Activated CD4-positive, alpha-beta T cell treated with anti-CD3 and anti-CD28 coated beads, Interleukin-2, amount 10 ng/mL, durations not matched to agents 7 days and 5 days (primary cell): ENCODE data around the gene RAD51B. TPM values are rescaled to one million over a fixed set of nuclear protein-coding genes. Genes with fewer than 3 reads are reported as not detected.

Experiments used
- CTCF ChIA-PET: fragments of 350-600 bp; sonication (Branson Sonifier 250); formaldehyde crosslinking; loops from one replicate; lab custom pipeline; 2021; ENCODE audit warnings: antibody characterized with exemption; lab: Charles Lee
- POLR2A ChIA-PET: fragments of 350-600 bp; sonication (Branson Sonifier 250); formaldehyde crosslinking; loops from one replicate; lab custom pipeline; 2021; ENCODE audit warnings: antibody characterized with exemption; lab: Charles Lee
- DNase-seq: peaks from one replicate; pipeline ENCODE4 v3.0.0-alpha.2; 2020
- H3K27ac Mint-ChIP-seq: one replicate; pipeline ENCODE4 v1.8.0; 2021; ENCODE audit warnings: mild to moderate bottlenecking, moderate library complexity, mixed read lengths
- H3K27me3 Mint-ChIP-seq: one replicate; pipeline ENCODE4 v1.8.0; 2021; ENCODE audit warnings: mixed read lengths
- H3K36me3 Mint-ChIP-seq: one replicate; pipeline ENCODE4 v1.8.0; 2021; ENCODE audit warnings: low read depth, mixed read lengths
- H3K4me1 Mint-ChIP-seq: one replicate; pipeline ENCODE4 v1.8.0; 2021; ENCODE audit warnings: mixed read lengths
- H3K4me3 Mint-ChIP-seq: one replicate; pipeline ENCODE4 v1.8.0; 2021; ENCODE audit warnings: mild to moderate bottlenecking, moderate library complexity, mixed read lengths
- H3K9me3 Mint-ChIP-seq: one replicate; pipeline ENCODE4 v1.8.0; 2021; ENCODE audit warnings: mixed read lengths
- total RNA-seq, 2 experiments: library from RNA; stranded (reverse); gene quantifications; one replicate each; pipeline ENCODE4 v1.2.3, GENCODE V29; 2021

The RAD51B gene
- total RNA-seq, 2 experiments from 2014 or later: 20.6 to 30.3 TPM

DNA sequence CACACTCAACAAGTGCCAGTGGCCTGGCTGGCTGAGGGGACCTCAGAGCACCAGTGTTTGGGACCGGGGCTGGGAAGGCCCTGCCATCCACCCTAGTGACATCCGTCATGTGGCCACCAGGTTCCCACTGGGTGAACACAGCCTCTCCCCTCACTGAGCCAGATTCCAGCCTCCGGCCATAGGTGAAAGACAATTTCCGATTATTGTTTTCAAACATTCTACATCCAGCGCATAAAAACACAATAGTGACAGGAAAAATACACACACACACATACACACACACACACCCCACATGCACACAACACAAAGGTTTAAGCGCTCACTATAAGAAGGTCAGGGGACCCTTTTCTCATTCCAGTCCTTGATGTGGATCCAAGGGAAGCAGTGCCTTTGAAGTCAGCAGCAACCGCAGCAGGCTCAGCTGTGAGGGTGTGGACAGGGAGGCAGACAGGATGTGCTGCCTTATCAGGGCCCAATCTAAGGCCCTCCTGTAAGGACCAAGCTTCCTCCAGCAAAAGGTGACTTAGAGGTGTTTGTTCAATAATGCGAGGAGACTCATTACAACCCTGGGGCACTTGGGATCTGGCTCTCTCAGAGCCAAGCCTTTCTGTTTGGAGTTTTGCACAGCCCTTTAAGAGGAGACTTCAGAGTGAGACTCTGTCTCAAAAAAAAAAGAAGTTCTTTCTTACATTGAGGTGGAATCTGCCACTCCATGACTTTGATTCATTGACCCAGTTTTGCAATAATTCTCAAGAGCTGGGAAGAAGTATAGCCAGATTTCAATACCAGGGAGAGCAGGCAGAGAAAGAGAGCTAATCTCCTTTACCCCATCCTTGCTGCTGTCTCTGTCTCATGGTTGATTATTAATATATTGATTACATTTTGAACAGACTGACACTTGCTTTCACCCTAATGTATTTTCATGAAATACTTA lies 745.5 kb downstream of the RAD51B start:
- Mint-ChIP-seq H3K27me3 (no peaks in the 10 kb centered on the region), H3K9me3 (peaks cover 2% of the 10 kb centered on the region), H3K36me3 (peaks cover 2% of the 10 kb centered on the region), H3K27ac (peak overlapping the region; percentile 67), H3K4me1 (peaks cover 26% of the 10 kb centered on the region), H3K4me3 (no peak overlapping the region)
- ChIA-PET CTCF (interaction anchor here (0.6 to 1.5 kb wide), 2 partner anchors 10 to 42 kb away, joined by 3 read pairs; no protein-coding TSS in a partner anchor), POLR2A (interaction anchor here (0.6 kb wide), 1 partner anchor 217 kb away, joined by 10 read pairs; no protein-coding TSS in a partner anchor)
- DNase-seq: peak; percentile 43

DNA sequence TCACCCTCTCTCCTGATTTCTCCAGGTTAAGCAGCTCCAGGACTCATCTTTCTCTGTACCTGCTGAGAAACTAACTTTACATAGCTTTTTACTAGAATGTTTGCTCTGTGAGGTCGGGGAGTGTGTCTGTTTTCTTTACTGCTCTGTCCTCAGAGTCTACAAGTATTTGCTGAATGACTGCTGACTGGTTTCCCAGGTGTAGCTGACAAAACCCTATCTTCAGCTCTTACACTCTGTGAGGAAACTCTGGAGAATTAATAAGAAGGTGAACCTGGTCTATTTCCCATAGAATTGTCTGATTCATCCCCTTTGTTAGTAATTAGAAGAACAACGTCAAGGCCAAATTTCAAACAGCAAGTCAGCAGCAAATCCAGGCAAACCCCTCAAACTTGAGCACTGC lies 746.5 kb downstream of the RAD51B start:
- Mint-ChIP-seq H3K9me3 (peaks cover 2% of the 10 kb centered on the region), H3K4me1 (peaks cover 26% of the 10 kb centered on the region), H3K27me3 (no peaks in the 10 kb centered on the region), H3K4me3 (no peak overlapping the region), H3K36me3 (peaks cover 2% of the 10 kb centered on the region), H3K27ac (no peak overlapping the region)
- DNase-seq: no peak
- ChIA-PET POLR2A (interaction anchor here (0.6 kb wide), 2 partner anchors 217 to 1208 kb away, joined by 3 to 10 read pairs; no protein-coding TSS in a partner anchor), CTCF (interaction anchor here (0.6 kb wide), 1 partner anchor 43 kb away, joined by 3 read pairs; no protein-coding TSS in a partner anchor)

DNA sequence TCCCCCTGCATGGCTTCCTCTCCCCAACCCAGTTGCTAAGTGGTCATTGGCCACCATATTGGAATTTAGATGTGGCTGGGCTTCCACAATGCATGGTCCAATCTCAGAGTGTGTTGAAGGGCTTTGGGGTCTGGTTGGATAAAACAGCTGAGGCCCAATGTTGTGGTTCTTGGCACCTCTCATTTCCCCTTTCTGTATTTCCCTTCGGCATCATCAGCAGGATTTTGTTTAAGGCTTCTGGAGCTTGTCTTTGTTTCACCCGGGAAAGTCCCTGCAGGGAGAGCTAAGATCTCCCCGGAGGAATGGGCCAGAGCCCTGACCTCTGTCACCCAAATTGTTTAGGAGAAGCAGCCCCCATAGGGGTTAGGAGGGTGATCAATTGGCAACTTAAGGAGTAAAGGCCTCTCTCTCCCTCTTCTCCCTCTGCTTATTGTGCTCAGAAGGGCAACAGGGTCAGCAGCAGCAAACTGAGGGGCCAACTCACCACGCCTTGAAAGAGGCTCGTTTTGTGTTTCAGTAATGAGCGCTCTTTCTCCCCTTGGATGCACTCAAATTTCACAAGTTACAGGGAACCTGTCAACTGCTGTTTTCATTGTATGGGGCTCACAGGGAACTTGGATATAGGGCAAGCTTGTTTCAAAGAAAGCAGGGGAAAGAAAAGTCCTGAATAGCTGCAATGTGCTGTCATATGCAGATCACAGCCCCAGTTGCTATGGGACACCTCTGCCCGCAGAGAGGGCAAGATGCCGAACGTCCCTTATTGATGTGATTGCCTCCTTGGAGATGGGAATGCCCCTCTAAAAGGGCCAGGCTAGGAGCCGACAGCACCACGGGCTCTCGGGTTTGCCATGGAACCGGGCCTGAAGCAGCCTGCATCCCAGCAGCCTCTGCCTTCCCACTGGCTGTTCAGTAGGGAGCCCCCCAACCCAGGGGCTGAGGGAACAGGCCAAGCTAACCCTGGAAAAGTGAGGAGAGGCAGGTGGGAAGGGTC lies 749.6 kb downstream of the RAD51B start:
- H3K27ac Mint-ChIP-seq: peak overlapping the region; percentile 37
- POLR2A ChIA-PET: no interaction called here
- CTCF ChIA-PET: interaction anchor here (0.6 kb wide), 2 partner anchors 220 to 1146 kb away, joined by 3 read pairs; no protein-coding TSS in a partner anchor
- peaks cover 2% of the 10 kb centered on the region for H3K36me3 Mint-ChIP-seq
- no peak overlapping the region for H3K4me3 Mint-ChIP-seq
- no peaks in the 10 kb centered on the region for H3K27me3 Mint-ChIP-seq
- no peak for DNase-seq
- H3K9me3 Mint-ChIP-seq: peaks cover 2% of the 10 kb centered on the region
- peaks cover 15% of the 10 kb centered on the region for H3K4me1 Mint-ChIP-seq

DNA sequence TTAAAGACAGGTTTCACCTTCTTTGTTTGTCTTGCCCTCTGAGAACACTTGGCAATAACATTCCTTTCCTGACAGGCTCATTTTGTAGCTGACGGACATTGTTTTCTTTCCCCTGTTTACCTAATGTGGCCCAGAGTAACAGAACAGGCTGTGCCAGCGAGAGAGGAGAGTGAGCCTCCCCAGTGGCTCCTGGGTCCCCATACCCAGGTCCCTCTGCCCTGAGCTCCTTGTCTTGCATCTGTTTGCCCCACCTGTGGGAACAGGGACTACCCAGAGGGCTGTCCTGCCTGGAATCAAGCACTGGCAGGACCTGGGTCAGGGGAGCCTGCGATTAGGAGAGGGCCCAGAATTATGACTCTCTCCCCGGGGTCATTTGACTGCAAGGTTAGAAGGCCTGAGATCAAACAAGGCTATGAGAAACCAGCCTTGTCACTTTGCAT lies 750.4 kb downstream of the RAD51B start:
- H3K9me3 Mint-ChIP-seq: peaks cover 2% of the 10 kb centered on the region
- H3K27ac Mint-ChIP-seq: no peak overlapping the region
- ChIA-PET POLR2A (no interaction called here), CTCF (interaction anchor here (0.6 kb wide), 1 partner anchor 219 kb away, joined by 3 read pairs; no protein-coding TSS in a partner anchor)
- H3K27me3 Mint-ChIP-seq: no peaks in the 10 kb centered on the region
- H3K4me3 Mint-ChIP-seq: no peak overlapping the region
- no peak for DNase-seq
- peaks cover 7% of the 10 kb centered on the region for H3K4me1 Mint-ChIP-seq
- H3K36me3 Mint-ChIP-seq: peaks cover 2% of the 10 kb centered on the region

DNA sequence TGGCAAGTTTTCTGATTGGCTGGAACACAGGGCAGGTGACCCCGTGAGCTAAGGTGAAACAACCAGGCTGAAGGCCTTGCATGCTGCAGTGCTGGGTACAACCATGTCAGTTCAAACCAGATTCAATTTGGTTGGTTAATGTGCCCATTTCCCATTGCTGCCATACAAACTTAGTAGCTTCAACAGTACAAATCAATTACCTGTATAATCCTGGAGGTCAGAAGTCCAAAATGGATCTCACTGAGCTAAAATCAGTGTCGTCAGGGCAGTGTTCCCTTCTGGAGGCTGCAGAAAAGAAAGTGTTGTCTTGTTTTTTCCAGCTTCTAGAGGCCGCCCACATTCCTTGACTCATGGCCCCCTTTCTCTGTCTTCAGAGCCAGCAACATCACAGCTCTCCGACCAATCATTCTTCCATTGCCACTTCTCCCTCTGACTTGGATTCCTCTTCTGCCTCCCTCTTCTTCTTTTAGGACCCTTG lies 751.6 kb downstream of the RAD51B start:
- Mint-ChIP-seq H3K27me3 (no peaks in the 10 kb centered on the region), H3K9me3 (peaks cover 2% of the 10 kb centered on the region), H3K36me3 (peaks cover 2% of the 10 kb centered on the region), H3K4me1 (no peaks in the 10 kb centered on the region), H3K27ac (no peak overlapping the region), H3K4me3 (no peak overlapping the region)
- POLR2A ChIA-PET: interaction anchor here (0.6 kb wide), 1 partner anchor 426 kb away, joined by 4 read pairs; no protein-coding TSS in a partner anchor
- CTCF ChIA-PET: interaction anchor here (0.9 to 1.3 kb wide), 2 partner anchors 32 to 245 kb away, joined by 3 read pairs; no protein-coding TSS in a partner anchor
- no peak for DNase-seq

DNA sequence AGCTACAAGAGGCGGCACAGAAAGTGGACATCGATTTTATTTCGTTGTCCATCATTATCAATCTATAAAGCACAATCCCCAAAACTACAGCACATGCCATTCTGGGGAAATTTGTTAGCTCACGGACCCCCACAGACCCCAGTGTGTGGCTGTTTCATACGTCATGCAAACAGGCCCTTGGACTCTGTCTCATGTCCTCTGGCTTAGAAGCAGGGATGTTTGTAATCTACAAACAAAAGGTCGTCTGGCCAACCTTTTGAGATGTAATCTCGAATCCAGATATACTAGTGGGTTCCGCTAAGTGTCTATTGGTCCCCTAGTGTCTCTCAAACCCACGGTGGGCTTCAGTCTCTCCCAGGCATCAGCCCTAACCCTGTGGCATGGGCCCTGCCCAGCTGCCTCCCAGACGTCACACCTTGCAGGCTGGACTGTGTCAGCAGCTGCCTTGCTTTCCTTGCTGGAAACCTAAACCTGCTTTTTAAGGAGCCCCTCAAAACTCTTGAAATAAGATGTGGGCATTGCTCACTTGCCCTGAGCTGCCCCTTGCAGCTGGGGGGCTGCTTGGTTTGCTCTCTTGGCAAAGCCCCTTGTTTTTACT lies 752.4 kb downstream of the RAD51B start:
- Mint-ChIP-seq H3K27me3 (no peaks in the 10 kb centered on the region), H3K36me3 (peaks cover 2% of the 10 kb centered on the region), H3K4me3 (no peak overlapping the region), H3K9me3 (peaks cover 2% of the 10 kb centered on the region), H3K4me1 (no peaks in the 10 kb centered on the region), H3K27ac (no peak overlapping the region)
- CTCF ChIA-PET: interaction anchor here (0.5 to 1.3 kb wide), 4 partner anchors 32 to 1011 kb away, joined by 3 read pairs; no protein-coding TSS in a partner anchor
- DNase-seq: no peak
- POLR2A ChIA-PET: no interaction called here

DNA sequence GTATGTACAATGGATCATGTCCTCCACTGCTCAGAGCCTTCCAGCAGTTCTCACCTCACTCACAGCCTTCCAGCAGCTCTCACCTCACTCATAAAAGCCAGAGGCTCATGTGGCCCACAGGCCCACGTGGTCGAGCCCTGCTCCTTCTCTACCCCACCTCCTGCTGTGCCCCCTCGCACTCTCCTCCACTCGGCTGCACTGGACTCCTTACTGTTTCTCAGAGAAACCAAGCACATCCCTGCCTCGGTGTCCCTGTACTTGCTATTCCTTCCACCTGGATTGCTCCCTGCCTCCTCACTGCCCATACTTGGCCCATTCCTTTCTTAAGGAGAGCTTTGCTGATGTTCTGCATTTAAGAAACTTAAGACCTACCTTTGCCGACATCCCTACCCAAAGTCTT lies 753.5 kb downstream of the RAD51B start:
- no peaks in the 10 kb centered on the region for H3K4me1 Mint-ChIP-seq
- H3K36me3 Mint-ChIP-seq: peaks cover 2% of the 10 kb centered on the region
- no peaks in the 10 kb centered on the region for H3K27me3 Mint-ChIP-seq
- DNase-seq: no peak
- CTCF ChIA-PET: interaction anchor here (1.0 to 1.4 kb wide), 2 partner anchors 10 to 46 kb away, joined by 3 to 5 read pairs; no protein-coding TSS in a partner anchor
- no peak overlapping the region for H3K4me3 Mint-ChIP-seq
- H3K27ac Mint-ChIP-seq: no peak overlapping the region
- H3K9me3 Mint-ChIP-seq: peaks cover 2% of the 10 kb centered on the region
- POLR2A ChIA-PET: no interaction called here

DNA sequence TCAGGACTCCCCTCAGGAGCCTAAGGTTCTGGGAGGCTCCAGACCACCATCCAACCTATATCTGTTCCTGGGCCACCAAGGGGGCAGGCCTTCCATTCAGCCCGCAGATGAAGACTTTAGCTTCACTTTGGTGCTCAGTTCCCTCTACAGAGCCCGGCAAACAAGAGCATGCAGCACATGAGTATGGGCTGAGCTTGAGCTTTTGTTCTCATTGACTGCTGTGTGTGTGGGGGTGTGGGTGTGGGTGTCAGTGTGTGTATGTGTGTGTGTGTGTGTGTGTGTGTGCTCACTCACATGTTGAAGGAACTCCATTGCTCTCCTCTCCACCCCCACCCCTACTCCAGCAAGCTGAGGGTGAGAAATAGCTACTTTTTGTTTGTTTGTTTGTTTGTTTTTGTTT lies 754.1 kb downstream of the RAD51B start:
- POLR2A ChIA-PET: no interaction called here

DNA sequence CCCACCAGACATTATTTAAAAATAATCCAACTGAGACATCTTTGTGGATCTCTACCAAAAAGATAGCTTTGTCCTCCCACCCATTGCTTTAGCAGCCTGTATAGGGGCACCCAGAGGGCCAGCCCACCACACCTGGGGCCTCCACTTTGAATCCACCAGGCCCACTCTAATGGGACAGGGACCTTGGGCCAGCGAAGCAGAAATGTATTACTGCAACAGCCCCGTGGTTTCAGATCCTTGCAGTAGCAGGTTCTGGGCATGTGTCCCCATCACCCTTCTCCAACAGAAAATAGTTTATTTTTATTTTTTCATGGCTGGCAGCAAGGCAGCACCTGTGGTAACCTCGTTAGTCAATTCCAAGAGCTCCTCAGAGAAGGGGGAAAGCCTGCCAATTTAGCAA lies 754.9 kb downstream of the RAD51B start:
- H3K4me1 Mint-ChIP-seq: no peaks in the 10 kb centered on the region
- POLR2A ChIA-PET: no interaction called here
- no peak overlapping the region for H3K4me3 Mint-ChIP-seq
- no peaks in the 10 kb centered on the region for H3K36me3 Mint-ChIP-seq
- CTCF ChIA-PET: interaction anchor here (1.1 to 1.5 kb wide), 3 partner anchors 9 to 22 kb away, joined by 3 to 5 read pairs (median 3); no protein-coding TSS in a partner anchor
- H3K27me3 Mint-ChIP-seq: no peaks in the 10 kb centered on the region
- no peaks in the 10 kb centered on the region for H3K9me3 Mint-ChIP-seq
- DNase-seq: no peak
- no peak overlapping the region for H3K27ac Mint-ChIP-seq

More for the DNA sequence above, 754.1 kb downstream of the RAD51B start:
- Mint-ChIP-seq H3K4me1 (no peaks in the 10 kb centered on the region), H3K36me3 (peaks cover 1% of the 10 kb centered on the region), H3K27me3 (no peaks in the 10 kb centered on the region), H3K4me3 (no peak overlapping the region), H3K9me3 (peaks cover 1% of the 10 kb centered on the region), H3K27ac (no peak overlapping the region)
- CTCF ChIA-PET: interaction anchor here (1.1 to 1.4 kb wide), 2 partner anchors 10 to 23 kb away, joined by 3 to 5 read pairs; no protein-coding TSS in a partner anchor
- no peak for DNase-seq

DNA sequence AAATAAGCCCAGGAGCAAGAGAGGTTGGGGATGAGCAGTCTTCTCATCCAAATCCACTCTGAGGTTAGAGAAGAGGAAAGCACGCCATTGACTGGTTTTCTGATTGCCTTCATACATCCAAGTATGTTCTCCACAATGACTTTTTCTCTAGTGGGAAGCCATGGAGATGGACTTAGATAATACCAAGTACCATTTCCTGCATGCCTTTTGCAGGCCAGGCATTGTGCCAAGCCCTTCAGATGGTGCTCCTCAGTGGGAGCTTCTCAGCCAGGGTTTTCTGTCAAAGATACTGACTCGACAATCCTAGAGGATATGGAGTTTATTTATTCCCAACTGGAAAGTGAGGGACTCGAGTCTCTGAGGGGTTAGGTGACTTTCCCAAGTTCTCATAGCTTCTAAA lies 755.3 kb downstream of the RAD51B start:
- Mint-ChIP-seq H3K4me1 (no peaks in the 10 kb centered on the region), H3K9me3 (no peaks in the 10 kb centered on the region), H3K36me3 (no peaks in the 10 kb centered on the region), H3K4me3 (no peak overlapping the region), H3K27me3 (no peaks in the 10 kb centered on the region), H3K27ac (no peak overlapping the region)
- ChIA-PET POLR2A (no interaction called here), CTCF (interaction anchor here (1.5 kb wide), 1 partner anchor 10 kb away, joined by 3 read pairs; no protein-coding TSS in a partner anchor)
- no peak for DNase-seq

DNA sequence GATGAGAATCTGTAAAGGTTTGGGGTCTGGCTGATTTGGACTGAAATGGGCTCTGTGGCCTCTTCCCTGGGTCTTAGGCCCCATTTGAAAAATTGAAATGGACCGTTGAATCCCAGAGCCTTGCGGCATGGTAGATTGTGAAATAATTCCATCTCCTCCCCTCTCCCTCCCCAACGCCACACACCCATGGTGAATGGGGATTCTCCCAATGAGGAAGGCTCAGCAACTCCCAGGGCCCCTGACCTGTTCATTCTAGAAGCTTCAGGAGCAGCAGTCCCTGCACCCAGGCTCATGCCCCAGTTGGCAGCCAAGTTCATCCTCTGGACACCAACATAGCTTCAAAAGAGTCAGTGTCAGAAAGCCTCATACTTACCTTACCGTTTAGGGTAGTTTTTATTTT lies 755.8 kb downstream of the RAD51B start:
- Mint-ChIP-seq H3K27ac (no peak overlapping the region), H3K9me3 (no peaks in the 10 kb centered on the region), H3K27me3 (no peaks in the 10 kb centered on the region), H3K4me3 (no peak overlapping the region), H3K4me1 (no peaks in the 10 kb centered on the region), H3K36me3 (no peaks in the 10 kb centered on the region)
- ChIA-PET POLR2A (no interaction called here), CTCF (interaction anchor here (1.5 kb wide), 1 partner anchor 11 kb away, joined by 3 read pairs; no protein-coding TSS in a partner anchor)
- no peak for DNase-seq
